Right ventricle myocardium inferior (tissue), 1 donor: Measurements from ENCODE around the gene TCOF1. TPM values are rescaled to one million over a fixed set of nuclear protein-coding genes. Genes with fewer than 3 reads are reported as not detected.
A peak's percentile ranks its signal among the peaks of the same experiment; 100 is the strongest.

Experiments
- ATAC-seq: fragments of 200-7000 bp; cut with Tn5 transposase; one replicate; pipeline ENCODE4 v1.9.1; 2020; ENCODE audit warnings: mild to moderate bottlenecking, moderate library complexity
- DNase-seq: peaks from one replicate; pipeline ENCODE4 v3.0.0; 2021; ENCODE audit errors: missing footprints
- intact Hi-C: fragments of 100-400 bp; cut with DNase I; formaldehyde crosslinking; loops from one replicate; pipeline ENCODE4 v1.11.0; 2022
- total RNA-seq: library from RNA; stranded (reverse); fragmentation: NEBNext Ultra II Directional; extraction: Animal tissue kit (Norgen Biotek cat#: 25700); gene quantifications from one replicate; pipeline ENCODE4 v1.2.1, GENCODE V29; 2021
- donor health status: DM: no; HTN: yes; CAD: no; lungs with severe emphysema.

The TCOF1 gene
- total RNA-seq, 1 donor from 2014 or later, result 17.8 TPM

GRCh38 chr5:150322202-150322601, 35.3 kb upstream of the TCOF1 start:
- ATAC-seq, result no peak
- DNase-seq, result no peak
- intact Hi-C loops, result no loop called here

- intact Hi-C loops, result no loop called here
- ATAC-seq, result no peak
Observed at GRCh38 chr5:150323092-150323491, 34.4 kb upstream of the TCOF1 start.

GRCh38 chr5:150323819-150324218, 33.7 kb upstream of the TCOF1 start:
- intact Hi-C loops, result no loop called here
- no peak for DNase-seq
- no peak for ATAC-seq

More at GRCh38 chr5:150323092-150323491, 34.4 kb upstream of the TCOF1 start:
- DNase-seq, result no peak

- intact Hi-C loops, result no loop called here
- DNase-seq (no peak), ATAC-seq (no peak)
Observed at GRCh38 chr5:150325426-150325825, 32.1 kb upstream of the TCOF1 start.

- no peak for ATAC-seq
- intact Hi-C loops, result no loop called here
- DNase-seq, result no peak
Observed at GRCh38 chr5:150326707-150327106, 30.8 kb upstream of the TCOF1 start.

GRCh38 chr5:150327139-150327538, 30.4 kb upstream of the TCOF1 start:
- intact Hi-C loops, result no loop called here
- ATAC-seq, result no peak
- no peak for DNase-seq

- DNase-seq (no peak), ATAC-seq (no peak)
- intact Hi-C loops, result no loop called here
Observed at GRCh38 chr5:150328515-150328914, 29.0 kb upstream of the TCOF1 start.

- intact Hi-C loops, result no loop called here
- no peak for DNase-seq
- ATAC-seq, result peak; percentile 36
Observed at GRCh38 chr5:150329038-150329437, 28.5 kb upstream of the TCOF1 start.

- DNase-seq (no peak), ATAC-seq (no peak)
- intact Hi-C loops, result no loop called here
Observed at GRCh38 chr5:150329881-150330876, 27.3 kb upstream of the TCOF1 start.

- ATAC-seq (no peak), DNase-seq (no peak)
- intact Hi-C loops, result no loop called here
Observed at GRCh38 chr5:150333400-150333799, 24.1 kb upstream of the TCOF1 start.

- intact Hi-C loops, result no loop called here
- no peak for ATAC-seq
- DNase-seq, result no peak
Observed at GRCh38 chr5:150335778-150336177, 21.7 kb upstream of the TCOF1 start.

GRCh38 chr5:150338546-150338945, 19.0 kb upstream of the TCOF1 start:
- intact Hi-C loops, result no loop called here
- no peak for ATAC-seq

GRCh38 chr5:150339165-150339564, 18.3 kb upstream of the TCOF1 start:
- intact Hi-C loops, result no loop called here
- DNase-seq, result no peak
- ATAC-seq, result no peak

More at GRCh38 chr5:150338546-150338945, 19.0 kb upstream of the TCOF1 start:
- DNase-seq, result no peak

GRCh38 chr5:150339841-150340240, 17.7 kb upstream of the TCOF1 start:
- ATAC-seq (no peak), DNase-seq (no peak)
- intact Hi-C loops, result no loop called here

- no peak for ATAC-seq
- intact Hi-C loops, result no loop called here
- DNase-seq, result no peak
Observed at GRCh38 chr5:150340614-150341255, 16.8 kb upstream of the TCOF1 start.

- ATAC-seq, result no peak
- DNase-seq, result no peak
- intact Hi-C loops, result no loop called here
Observed at GRCh38 chr5:150341331-150341730, 16.2 kb upstream of the TCOF1 start.

- DNase-seq (no peak), ATAC-seq (no peak)
- intact Hi-C loops, result no loop called here
Observed at GRCh38 chr5:150341989-150342388, 15.5 kb upstream of the TCOF1 start.

GRCh38 chr5:150342583-150342982, 14.9 kb upstream of the TCOF1 start:
- intact Hi-C loops, result no loop called here
- ATAC-seq, result no peak
- no peak for DNase-seq

- ATAC-seq (no peak), DNase-seq (no peak)
- intact Hi-C loops, result no loop called here
Observed at GRCh38 chr5:150343994-150344631, 13.4 kb upstream of the TCOF1 start.

- no peak for ATAC-seq
- intact Hi-C loops, result no loop called here
Observed at GRCh38 chr5:150345716-150346115, 11.8 kb upstream of the TCOF1 start.

More at GRCh38 chr5:150345716-150346115, 11.8 kb upstream of the TCOF1 start:
- DNase-seq, result no peak
